ENCODE data around the gene ZNF433.

The ZNF433 gene

DNA sequence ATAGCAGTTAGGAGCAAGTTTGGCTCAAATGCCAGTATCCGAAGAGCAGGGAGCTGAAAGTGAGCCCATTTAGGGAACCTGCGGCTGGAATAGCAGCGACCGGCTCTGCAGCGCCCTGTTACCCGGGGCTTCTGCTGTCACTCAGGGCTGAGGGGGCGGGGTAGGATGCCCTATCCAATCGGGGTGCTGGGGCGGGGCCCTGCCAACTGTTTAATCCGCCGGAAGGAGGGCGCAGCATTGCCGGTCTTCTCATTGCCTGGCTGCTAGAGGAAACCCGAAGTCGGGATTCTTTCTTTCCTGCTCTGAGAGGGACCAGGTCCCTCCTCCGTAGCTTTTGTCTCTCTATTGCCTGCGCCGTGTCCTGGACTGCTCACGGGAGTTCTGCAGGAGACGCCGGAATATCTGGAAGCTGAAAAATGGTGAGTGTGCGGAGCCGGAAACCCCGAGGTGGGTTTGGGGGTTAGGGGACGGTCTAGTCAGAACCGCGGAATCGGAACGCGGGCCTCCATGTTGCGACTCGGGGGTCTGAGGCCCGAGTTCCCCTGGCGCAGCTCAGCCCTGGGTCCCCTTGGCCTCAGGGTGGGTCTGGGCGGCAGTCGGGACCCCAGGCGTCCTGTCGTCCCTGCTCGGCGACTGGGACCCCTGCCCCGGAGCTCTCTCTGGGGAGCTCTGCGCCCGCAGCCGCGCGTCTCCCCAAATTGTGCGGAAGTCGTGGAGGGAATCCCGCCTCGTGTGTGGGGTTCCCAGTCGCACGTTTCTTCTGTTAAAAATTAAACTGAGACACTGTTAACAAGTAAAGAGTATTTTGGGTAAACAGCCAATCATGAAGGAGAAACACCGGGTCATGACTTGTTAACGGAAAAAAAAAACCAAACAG is 47.8 kb downstream of the ZNF433 start:
- peak; percentile 73 to 75 for DNase-seq

DNA sequence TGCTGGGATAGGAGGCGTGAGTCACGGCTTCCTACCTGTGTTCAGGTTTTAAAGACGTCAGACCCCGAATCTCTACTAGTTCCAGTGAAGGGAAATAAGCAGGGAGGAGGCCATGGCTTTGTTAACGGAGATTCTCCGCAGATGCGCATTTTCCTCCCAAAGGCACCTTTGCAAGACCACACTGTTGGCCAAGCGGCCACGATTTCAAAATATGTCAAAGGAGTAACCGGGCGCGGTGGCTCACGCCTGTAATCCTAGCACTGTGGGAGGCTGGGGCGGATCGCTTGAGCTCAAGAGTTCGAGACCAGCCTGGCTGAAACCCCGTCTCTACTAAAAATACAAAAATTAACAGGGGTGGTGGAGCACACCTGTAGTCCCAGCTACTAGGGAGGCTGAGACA is 48.7 kb downstream of the ZNF433 start:
- DNase-seq: no peak

GRCh38 chr19:11984986-11985385 is 50.5 kb downstream of the ZNF433 start:
- no peak for DNase-seq

GRCh38 chr19:11982526-11982925 is 53.0 kb downstream of the ZNF433 start:
- no peak for DNase-seq

DNA sequence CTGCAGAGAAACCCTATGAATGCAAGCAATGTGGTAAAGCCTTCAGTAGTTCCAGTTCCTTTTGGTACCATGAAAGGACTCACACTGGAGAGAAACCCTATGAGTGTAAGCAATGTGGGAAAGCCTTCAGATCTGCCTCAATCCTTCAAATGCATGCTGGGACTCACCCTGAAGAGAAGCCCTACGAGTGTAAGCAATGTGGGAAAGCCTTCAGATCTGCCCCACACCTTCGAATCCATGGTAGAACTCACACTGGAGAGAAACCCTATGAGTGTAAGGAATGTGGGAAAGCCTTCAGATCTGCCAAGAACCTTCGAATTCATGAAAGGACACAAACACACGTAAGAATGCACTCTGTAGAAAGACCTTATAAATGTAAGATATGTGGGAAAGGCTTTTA is 56.0 kb downstream of the ZNF433 start:
- DNase-seq: no peak

- no peak for DNase-seq
Observed at GRCh38 chr19:11978492-11979100, 56.9 kb downstream of the ZNF433 start.

DNA sequence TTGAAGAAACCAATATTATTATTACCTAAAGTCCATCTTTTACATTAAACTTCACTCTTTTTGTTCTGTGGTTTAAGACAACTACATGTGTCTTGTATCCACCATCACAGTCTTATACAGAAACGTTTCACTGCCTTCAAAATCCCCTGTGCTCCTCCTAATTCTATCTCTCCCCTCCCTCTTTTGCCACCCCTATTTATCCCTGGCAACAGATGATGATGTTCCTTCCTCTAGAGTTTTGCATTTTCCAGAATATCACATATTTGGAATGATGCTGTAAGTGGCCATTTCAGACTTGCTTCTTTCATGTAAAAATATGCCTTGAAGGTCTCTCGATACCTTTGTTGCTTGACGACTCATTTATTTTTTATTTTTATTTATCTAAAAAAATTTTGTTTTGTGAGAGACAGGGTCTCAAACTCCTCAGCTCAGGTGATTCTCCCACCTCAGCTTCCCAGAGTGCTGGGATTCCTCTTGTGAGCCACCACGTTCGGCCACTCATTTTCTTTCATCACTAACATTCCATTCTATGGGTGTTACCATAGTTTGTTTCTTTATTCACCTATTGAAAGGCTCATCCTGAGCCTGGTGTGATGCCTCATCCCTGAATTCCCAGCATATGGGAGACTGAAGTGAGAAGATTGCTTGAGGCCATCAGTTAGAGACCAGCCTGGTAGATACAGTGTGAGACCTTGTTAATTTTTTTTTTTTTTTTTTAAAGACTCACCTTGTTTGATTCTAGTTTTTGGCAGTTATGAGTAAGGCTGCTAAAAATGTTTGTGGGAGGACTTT is 62.3 kb downstream of the ZNF433 start:
- no peak for DNase-seq

DNA sequence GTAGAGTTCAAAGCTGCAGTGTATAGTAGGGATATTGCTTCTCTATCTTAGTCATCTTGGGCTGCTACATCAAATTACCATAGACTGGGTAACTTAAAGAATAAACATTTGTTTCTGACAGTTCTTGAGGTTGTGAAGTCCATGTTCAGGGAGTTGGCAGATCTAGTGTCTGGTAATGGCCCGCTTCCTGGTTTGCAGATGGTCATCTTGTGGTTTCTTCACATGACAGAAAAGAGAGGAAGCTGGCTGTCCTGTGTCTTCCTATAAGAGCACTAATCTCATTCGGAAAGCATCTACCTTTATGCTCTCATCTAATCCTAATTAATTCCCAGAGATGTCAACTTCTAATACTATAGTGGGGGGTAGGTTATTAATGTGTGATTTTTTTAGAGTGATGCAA is 64.4 kb downstream of the ZNF433 start:
- no peak for DNase-seq

DNA sequence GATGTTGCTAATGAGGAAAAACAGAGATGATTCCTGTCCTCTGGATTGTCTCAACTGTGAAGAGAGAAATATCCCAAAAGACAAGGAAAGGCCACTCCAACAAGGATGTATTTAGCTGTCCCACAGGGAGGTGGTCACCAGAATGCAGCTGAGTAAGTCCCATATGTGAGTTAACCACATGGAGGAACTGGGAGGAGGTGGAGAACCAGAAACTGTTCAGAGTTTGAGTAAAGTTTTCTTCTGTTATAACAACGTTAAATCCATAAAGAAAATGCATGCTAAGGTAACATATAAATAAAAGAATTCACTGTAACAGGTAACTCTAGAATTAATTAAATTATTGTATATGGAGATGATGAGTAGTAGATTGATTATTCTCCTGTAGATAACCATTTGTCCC is 65.3 kb downstream of the ZNF433 start:
- DNase-seq: no peak

- DNase-seq: peak; percentile 45 to 92
Observed at GRCh38 chr19:11964858-11965645, 70.4 kb downstream of the ZNF433 start, which contains the start of gene ZNF763. ZNF763 (plus strand) TSS chr19:11965040; CDS start chr19:11965209, 169 bp downstream.

All from cerebellar nuclear complex (tissue), 1 donor.